Left lobe of liver (tissue), 2 donors: ENCODE measurements around the gene DENND2C. TPM values are rescaled to one million over a fixed set of nuclear protein-coding genes. Genes with fewer than 3 reads are reported as not detected.

Experiments used
- ATAC-seq: fragments of 200-7000 bp; cut with Tn5 transposase; one replicate; pipeline ENCODE4 v1.9.1; 2020; ENCODE audit warnings: mild to moderate bottlenecking, moderate library complexity
- DNase-seq: peaks from one replicate; pipeline ENCODE4 v3.0.0-alpha.2; 2020; ENCODE audit warnings: low spot score
- total RNA-seq: library from RNA; stranded (reverse); gene quantifications from one replicate; pipeline ENCODE4 v1.2.1, GENCODE V29; 2021
- donor health status: DM: no; HTN: no; CAD: no; lungs with moderate emphysema.
- donor health status: DM: no; HTN: yes; CAD: no.

DENND2C gene
- 4.7 TPM for total RNA-seq

- DNase-seq (no peak), ATAC-seq (peak; percentile 58)
These were observed at the start of gene DENND2C for GRCh38 chr1:114669562-114670082. Gene DENND2C, minus strand, starts transcription at chr1:114670049. Its CDS starts 44,065 bp downstream, at chr1:114625984.

DNA sequence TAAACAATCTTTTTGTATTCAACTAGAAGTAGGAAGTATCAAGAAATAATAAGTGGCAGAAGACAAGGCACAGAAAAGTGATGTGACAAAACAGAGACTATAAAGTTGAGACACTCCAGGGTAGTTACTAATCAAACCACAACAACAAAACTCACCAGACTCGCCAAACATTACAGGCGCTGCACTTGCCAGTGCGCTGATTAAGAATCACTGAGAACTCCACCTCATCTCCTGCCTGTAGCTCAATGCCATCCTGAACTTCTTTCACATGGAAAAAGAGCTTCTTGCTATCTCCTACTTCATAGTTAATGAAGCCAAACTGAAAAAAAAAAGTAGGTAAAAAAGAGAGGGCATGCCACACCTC is 49.6 kb upstream of the DENND2C start:
- ATAC-seq, result no peak
- no peak for DNase-seq

DNA sequence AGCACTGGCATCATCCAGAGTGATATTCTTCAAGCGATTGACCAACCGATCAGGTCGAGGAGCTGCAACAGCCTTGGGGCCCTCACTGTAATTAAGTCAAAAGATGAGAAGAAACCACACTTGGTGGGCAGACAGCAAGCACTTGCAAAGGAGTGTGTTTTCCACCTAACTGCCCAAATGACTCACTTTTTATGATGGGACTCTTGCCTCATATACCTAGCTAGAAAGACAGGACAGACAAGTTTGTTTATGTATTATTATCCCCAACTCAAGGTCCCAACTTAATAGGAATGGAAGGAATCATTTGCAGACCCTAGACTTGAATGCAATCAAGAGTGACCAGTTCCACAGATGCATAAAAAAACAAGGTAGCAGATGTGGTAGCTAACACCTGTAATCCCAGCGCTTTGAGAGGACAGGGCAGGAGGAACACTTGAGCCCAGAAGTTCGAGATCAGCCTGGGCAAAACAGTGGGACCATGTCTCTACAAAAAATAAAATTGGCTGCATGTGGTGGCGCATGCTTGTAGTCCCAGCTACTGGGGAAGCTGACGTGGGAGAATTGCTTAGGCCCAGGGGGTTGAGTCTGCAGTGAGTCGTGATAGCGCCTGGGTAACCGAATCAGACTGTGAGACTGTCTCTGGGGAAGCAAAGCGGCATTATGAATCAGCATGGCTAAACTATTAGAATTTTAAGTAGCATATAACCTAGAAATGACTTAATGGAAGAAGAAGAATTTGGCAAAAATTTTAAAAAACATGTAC is 49.0 kb upstream of the DENND2C start:
- ATAC-seq (no peak), DNase-seq (no peak)

GRCh38 chr1:114716304-114717170 is 46.7 kb upstream of the DENND2C start, which contains the start of gene NRAS:
Gene NRAS, minus strand, starts transcription at chr1:114716771. Its CDS starts 611 bp downstream, at chr1:114716160.
- peak; percentile 95 for DNase-seq
- peak; percentile 94 for ATAC-seq

DNA sequence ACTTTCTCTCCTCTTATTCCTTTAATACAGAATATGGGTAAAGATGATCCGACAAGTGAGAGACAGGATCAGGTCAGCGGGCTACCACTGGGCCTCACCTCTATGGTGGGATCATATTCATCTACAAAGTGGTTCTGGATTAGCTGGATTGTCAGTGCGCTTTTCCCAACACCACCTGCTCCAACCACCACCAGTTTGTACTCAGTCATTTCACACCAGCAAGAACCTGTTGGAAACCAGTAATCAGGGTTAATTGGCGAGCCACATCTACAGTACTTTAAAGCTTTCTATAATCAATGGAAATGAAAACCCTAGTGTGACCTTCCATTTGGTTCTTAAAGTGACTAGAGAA is 46.1 kb upstream of the DENND2C start:
- ATAC-seq, result no peak
- DNase-seq, result no peak

- ATAC-seq (no peak), DNase-seq (no peak)
These were observed 43.1 kb upstream of the DENND2C start for GRCh38 chr1:114712977-114713376.

- no peak for ATAC-seq
- DNase-seq, result no peak
These were observed 40.5 kb upstream of the DENND2C start for GRCh38 chr1:114710360-114710759.

- no peak for ATAC-seq
These were observed 37.8 kb upstream of the DENND2C start for GRCh38 chr1:114707604-114708003.

GRCh38 chr1:114703242-114703641 is 33.4 kb upstream of the DENND2C start:
- DNase-seq (no peak), ATAC-seq (no peak)

More at GRCh38 chr1:114707604-114708003, 37.8 kb upstream of the DENND2C start:
- no peak for DNase-seq

GRCh38 chr1:114702737-114703136 is 32.9 kb upstream of the DENND2C start:
- no peak for ATAC-seq
- no peak for DNase-seq

GRCh38 chr1:114701931-114702330 is 32.1 kb upstream of the DENND2C start:
- ATAC-seq (peak; percentile 50), DNase-seq (no peak)

- no peak for ATAC-seq
- no peak for DNase-seq
These were observed 30.3 kb upstream of the DENND2C start for GRCh38 chr1:114700036-114700600.

DNA sequence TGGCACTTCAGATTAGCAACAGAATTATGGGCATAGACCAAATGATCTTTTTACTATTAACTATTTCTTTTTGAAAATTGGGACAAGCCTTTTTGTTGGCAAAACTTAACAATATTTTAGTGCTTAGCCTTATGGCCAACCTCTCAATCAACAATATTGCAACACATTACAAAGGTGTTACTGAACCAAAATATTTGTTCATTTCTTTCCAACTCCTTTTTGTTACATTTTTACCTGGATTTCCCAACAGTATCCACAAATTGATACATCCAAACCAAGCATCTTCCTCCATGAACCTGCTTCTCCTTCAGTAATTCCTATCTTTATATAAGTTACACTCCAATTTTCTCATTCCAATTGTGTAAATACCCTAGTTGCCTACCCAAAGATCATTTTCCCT is 27.0 kb upstream of the DENND2C start:
- peak; percentile 40 for ATAC-seq
- DNase-seq, result no peak

DNA sequence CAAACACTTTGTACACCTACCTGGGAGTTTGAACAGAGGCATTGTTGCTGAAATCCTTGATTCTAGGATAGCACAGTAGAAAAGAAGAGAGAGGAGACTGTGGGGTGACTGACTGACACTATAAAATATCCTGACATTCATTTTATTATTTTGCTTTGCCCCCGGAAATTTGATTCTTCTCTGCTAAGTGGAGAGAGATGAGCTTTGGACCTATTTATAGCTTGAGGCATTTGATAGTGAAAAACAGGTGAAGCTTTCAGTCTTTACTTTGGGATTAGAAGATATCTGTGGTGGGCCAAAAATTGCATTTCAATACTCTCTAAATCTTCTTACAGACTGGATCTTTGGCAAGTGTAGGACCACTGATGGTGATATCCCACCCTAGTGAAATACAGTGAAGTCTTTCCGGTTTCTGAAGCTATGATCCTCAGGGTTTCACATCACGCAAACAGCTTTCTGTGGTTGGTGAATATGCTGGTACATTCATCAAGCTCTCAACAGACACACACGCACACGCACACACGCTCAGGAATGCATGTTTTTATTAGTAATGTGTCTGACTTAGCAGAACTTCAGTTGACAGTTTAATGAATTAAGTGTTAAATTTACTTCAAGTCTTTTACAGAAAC is 25.7 kb upstream of the DENND2C start, which contains the start of gene AMPD1:
Gene AMPD1 (minus strand): TSS at position 117 of the 629 bp plus-strand sequence. CDS start 75 bp downstream, at position 42.
- DNase-seq (no peak), ATAC-seq (no peak)

DNA sequence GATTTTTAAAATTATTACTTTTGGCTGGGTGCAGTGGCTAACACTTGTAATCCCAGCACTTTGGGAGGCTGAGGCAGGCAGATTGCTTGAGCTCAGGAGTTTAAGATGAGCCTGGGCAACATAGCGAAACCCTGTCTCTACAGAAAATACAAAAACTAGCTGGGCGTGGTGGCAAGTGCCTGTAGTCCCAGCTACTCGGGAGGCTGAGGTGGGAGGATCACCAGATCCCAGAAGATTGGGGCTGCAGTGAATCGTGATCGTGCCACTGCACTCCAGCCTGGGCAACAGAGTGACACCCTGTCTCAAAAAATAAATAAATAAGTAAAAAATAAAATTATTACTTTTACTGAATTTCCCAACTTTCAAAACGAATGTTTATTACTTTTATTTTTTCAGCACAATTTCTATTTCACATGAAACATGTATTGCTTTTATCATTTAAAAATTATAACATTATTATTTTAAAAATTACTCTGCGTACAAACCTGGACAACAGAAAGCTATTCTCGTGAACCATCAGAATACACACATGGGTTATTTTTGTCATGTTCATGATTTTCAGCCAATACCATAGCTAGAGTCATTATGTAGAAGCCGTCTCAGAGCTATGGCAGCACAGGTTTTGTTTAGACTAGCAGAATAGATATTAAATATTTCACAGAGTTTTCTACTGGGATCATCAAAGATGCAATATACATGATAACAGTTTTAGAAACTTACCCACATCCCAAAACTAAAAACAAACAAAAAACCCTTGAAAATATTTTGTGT is 24.9 kb upstream of the DENND2C start:
- ATAC-seq (no peak), DNase-seq (no peak)

DNA sequence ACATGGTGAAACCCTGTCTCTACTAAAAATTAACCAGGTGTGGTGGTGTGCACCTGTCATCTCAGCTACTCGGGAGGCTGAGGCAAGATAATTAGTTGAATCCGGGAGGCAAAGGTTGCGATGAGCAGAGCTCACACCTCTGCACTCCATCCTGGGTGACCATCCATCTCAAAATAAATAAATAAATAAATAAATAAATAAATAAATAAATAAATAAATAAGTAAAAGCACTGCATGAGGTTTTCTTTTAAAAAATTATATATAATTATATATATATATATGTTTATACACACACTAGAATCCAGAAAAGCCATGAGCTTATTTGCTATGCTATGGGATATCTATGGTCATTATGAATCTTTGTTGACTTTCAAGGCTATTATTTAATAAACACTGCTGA is 23.1 kb upstream of the DENND2C start:
- DNase-seq (no peak), ATAC-seq (no peak)

DNA sequence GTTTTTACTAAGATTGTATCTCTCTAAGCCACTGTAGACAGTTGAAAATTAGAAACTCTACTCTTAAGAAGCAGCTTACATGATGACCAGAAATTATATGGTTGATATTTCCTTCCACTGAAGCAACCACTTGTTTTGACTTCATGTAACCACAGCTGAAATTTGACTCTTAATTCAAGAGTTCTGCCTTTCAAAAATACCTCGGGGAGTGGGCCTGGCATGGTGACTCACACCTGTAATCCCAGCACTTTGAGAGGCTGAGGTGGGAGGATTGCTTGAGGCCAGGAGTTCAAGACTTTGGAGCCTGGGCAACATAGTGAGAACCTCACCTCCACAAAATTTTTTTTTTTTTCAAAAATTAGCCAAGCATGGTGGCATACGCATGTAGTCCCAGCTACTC is 21.2 kb upstream of the DENND2C start:
- DNase-seq, result no peak
- no peak for ATAC-seq

- no peak for ATAC-seq
- DNase-seq, result no peak
These were observed 20.3 kb upstream of the DENND2C start for GRCh38 chr1:114690148-114690547.

DNA sequence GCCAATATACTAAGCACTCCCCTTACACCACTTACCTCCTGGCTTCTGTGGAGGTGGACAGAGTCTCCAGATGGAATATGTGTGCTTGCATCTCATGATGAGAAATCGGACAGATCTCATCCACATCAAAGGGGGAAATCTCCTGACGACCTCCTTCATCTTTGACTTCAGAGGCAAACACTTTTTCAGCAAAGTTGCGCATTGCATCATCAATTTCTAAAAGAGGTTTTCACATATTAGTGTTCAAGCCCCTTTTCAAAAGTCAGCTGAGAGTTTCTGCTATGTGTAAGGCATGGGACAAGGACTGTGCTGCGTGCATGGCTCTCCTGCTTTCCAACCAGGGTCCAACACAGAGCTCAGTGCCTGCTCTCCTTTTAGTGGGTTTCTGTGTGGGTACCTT is 18.7 kb upstream of the DENND2C start:
- ATAC-seq, result no peak
- DNase-seq, result no peak

GRCh38 chr1:114685851-114686250 is 16.0 kb upstream of the DENND2C start:
- ATAC-seq (no peak), DNase-seq (no peak)
